ENCODE results near the gene TPMT. TPM values are rescaled to one million over a fixed set of nuclear protein-coding genes. Genes with fewer than 3 reads are reported as not detected.

Gene TPMT
- total and polyA plus RNA-seq, 2 of the 13 experiments (the other 11 are each of a cell fraction or from before 2014, with no cell fraction given): 11.1 to 22.8 TPM

DNA sequence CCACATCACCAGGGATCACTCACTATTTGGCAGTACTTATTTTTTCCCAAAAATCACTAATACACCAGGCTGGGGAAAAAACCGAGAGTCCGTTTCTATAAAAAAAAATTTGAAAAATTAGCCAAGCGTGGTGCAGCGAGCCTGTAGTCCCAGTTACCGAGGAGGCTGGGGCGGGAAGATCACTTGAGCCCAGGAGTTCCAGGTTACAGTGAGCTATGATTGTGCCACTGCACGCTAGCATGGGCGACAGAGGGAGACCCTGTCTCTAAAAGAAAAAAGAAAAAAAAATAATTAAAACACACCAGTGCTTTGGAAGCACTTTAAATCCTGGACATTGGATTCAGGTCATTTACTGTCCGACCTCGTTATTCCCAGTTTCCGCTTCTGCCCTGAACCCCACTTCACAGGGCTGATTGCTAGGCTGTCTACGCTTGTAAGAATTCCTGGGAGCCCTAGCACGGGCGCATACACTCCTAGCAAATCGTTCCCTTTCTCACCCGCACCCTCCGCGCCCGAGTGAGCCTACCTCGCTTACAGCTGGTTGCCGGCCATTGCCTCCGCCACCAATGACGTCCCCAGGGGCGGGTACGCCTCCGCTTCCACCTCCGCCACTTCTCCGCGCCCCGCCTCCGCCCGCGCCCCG, at the start of gene TPMT (continued):
- TF ChIP-seq, protein P1, sequence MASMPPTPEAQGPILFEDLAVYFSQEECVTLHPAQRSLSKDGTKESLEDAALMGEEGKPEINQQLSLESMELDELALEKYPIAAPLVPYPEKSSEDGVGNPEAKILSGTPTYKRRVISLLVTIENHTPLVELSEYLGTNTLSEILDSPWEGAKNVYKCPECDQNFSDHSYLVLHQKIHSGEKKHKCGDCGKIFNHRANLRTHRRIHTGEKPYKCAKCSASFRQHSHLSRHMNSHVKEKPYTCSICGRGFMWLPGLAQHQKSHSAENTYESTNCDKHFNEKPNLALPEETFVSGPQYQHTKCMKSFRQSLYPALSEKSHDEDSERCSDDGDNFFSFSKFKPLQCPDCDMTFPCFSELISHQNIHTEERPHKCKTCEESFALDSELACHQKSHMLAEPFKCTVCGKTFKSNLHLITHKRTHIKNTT (CRISPR knock-in tag; IDR thresholded peaks at IDR 0.05): no peak
- TF ChIP-seq U2AF2 (IDR thresholded peaks at IDR 0.05; ENCODE audit: low read depth, low read length) (no peak), ZNF614 (CRISPR knock-in tag; IDR thresholded peaks at IDR 0.05; ENCODE audit: borderline replicate concordance) (peak; percentile 15; the same call in 1 of the 2 replicates), SP1 (IDR thresholded peaks at IDR 0.05) (no peak), SP1 (CRISPR knock-in tag; IDR thresholded peaks at IDR 0.05) (no peak), BRCA1 (CRISPR knock-in tag; IDR thresholded peaks at IDR 0.05) (no peak), SMYD3 (CRISPR knock-in tag; IDR thresholded peaks at IDR 0.05) (no peak; the same call in 1 of the 2 replicates), ZNF530 (CRISPR knock-in tag; IDR thresholded peaks at IDR 0.05; ENCODE audit: low read depth) (no peak), ARNT (IDR thresholded peaks at IDR 0.05) (no peak)
- TF ChIP-seq, protein P2, sequence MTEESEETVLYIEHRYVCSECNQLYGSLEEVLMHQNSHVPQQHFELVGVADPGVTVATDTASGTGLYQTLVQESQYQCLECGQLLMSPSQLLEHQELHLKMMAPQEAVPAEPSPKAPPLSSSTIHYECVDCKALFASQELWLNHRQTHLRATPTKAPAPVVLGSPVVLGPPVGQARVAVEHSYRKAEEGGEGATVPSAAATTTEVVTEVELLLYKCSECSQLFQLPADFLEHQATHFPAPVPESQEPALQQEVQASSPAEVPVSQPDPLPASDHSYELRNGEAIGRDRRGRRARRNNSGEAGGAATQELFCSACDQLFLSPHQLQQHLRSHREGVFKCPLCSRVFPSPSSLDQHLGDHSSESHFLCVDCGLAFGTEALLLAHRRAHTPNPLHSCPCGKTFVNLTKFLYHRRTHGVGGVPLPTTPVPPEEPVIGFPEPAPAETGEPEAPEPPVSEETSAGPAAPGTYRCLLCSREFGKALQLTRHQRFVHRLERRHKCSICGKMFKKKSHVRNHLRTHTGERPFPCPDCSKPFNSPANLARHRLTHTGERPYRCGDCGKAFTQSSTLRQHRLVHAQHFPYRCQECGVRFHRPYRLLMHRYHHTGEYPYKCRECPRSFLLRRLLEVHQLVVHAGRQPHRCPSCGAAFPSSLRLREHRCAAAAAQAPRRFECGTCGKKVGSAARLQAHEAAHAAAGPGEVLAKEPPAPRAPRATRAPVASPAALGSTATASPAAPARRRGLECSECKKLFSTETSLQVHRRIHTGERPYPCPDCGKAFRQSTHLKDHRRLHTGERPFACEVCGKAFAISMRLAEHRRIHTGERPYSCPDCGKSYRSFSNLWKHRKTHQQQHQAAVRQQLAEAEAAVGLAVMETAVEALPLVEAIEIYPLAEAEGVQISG (CRISPR knock-in tag; IDR thresholded peaks at IDR 0.05): no peak
- TF ChIP-seq, protein P3, sequence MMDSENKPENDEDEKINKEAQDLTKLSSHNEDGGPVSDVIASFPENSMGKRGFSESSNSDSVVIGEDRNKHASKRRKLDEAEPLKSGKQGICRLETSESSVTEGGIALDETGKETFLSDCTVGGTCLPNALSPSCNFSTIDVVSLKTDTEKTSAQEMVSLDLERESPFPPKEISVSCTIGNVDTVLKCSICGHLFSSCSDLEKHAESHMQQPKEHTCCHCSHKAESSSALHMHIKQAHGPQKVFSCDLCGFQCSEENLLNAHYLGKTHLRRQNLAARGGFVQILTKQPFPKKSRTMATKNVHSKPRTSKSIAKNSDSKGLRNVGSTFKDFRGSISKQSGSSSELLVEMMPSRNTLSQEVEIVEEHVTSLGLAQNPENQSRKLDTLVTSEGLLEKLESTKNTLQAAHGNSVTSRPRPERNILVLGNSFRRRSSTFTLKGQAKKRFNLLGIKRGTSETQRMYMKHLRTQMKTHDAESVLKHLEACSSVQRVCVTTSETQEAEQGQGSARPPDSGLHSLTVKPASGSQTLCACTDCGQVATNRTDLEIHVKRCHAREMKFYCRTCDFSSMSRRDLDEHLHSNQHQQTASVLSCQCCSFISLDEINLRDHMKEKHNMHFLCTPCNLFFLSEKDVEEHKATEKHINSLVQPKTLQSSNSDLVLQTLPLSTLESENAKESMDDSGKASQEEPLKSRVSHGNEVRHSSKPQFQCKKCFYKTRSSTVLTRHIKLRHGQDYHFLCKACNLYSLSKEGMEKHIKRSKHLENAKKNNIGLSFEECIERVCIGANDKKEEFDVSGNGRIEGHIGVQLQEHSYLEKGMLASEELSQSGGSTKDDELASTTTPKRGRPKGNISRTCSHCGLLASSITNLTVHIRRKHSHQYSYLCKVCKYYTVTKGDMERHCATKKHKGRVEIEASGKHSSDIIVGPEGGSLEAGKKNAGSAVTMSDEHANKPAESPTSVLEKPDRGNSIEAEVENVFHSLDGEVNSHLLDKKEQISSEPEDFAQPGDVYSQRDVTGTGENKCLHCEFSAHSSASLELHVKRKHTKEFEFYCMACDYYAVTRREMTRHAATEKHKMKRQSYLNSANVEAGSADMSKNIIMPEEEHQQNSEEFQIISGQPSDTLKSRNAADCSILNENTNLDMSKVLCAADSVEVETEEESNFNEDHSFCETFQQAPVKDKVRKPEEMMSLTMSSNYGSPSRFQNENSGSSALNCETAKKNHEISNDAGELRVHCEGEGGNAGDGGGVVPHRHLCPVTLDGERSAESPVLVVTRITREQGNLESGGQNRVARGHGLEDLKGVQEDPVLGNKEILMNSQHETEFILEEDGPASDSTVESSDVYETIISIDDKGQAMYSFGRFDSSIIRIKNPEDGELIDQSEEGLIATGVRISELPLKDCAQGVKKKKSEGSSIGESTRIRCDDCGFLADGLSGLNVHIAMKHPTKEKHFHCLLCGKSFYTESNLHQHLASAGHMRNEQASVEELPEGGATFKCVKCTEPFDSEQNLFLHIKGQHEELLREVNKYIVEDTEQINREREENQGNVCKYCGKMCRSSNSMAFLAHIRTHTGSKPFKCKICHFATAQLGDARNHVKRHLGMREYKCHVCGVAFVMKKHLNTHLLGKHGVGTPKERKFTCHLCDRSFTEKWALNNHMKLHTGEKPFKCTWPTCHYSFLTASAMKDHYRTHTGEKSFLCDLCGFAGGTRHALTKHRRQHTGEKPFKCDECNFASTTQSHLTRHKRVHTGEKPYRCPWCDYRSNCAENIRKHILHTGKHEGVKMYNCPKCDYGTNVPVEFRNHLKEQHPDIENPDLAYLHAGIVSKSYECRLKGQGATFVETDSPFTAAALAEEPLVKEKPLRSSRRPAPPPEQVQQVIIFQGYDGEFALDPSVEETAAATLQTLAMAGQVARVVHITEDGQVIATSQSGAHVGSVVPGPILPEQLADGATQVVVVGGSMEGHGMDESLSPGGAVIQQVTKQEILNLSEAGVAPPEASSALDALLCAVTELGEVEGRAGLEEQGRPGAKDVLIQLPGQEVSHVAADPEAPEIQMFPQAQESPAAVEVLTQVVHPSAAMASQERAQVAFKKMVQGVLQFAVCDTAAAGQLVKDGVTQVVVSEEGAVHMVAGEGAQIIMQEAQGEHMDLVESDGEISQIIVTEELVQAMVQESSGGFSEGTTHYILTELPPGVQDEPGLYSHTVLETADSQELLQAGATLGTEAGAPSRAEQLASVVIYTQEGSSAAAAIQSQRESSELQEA (CRISPR knock-in tag; IDR thresholded peaks at IDR 0.05; ENCODE audit: not compliant biosample characterization): peak; percentile 25
- TF ChIP-seq, protein P4, sequence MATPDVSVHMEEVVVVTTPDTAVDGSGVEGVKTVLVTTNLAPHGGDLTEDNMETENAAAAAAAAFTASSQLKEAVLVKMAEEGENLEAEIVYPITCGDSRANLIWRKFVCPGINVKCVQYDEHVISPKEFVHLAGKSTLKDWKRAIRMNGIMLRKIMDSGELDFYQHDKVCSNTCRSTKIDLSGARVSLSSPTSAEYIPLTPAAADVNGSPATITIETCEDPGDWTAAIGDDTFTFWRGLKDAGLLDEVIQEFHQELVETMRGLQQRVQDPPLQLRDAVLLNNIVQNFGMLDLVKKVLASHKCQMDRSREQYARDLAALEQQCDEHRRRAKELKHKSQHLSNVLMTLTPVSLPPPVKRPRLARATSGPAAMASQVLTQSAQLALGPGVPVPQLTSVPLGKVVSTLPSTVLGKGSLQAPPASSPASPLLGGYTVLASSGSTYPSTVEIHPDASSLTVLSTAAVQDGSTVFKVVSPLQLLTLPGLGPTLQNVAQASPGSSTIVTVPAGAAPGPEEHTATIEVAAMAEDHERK (CRISPR knock-in tag; IDR thresholded peaks at IDR 0.05; ENCODE audit: low read depth): no peak
- TF ChIP-seq, protein P5, sequence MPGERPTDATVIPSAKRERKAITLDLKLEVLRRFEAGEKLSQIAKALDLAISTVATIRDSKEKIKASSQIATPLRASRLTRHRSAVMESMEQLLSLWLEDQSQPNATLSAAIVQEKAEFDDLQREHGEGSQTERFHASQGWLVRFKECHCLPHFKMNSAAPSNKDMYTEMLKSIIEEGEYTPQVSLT (CRISPR knock-in tag; IDR thresholded peaks at IDR 0.05; ENCODE audit: borderline replicate concordance, low read depth): no peak

Measured in HepG2 (cell line).